ENCODE measurements around the gene SMOC2. TPM values are rescaled to one million over a fixed set of nuclear protein-coding genes. Genes with fewer than 3 reads are reported as not detected.

Gene SMOC2
- total RNA-seq, 1 donor from 2014 or later, result 102 TPM

DNA sequence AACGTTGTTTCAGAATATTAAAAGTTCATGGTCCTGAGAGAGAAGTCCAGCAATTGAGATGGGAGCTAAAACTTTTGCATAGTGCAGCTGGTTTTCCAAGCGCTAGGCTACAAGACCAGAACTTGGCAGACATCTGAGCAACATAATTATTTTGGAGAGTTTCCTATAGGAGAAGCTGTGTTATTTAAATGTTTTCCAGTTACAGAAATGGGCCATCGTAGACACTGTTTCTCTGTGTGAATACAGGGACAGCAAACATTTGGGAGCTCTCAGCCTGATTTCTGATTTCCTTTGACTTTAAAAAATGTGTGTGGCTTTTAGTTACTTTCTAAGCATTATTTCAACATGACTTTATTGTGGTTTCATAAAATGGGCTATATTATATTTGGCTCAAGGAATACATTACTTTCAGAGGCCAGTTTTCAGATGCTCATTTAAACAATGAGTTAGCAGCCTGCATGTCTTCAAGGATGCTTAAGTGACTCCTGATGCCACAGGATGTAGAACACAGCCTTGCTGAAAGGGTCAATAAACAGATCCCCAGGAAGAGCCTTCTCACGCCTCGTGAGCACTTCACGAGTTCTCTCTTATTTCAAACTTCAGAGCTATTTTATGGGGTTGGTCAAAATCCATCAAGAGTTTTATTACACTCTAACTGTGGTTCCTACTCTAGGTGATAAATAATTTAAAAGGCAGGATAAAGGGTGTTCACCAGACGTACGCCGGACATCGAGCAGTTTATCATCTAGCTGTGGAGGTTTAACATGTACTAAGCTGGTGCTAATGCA lies 193.8 kb downstream of the SMOC2 start:
- Histone ChIP-seq H3K9me3 (no peaks in the 10 kb centered on the region), H3K4me1 (peaks cover 0 to 8% of the 10 kb centered on the region in 2 donors), H3K27me3 (no peaks in the 10 kb centered on the region), H3K4me3 (no peak overlapping the region), H3K27ac (no peak overlapping the region), H3K36me3 (peaks cover 0 to 4% of the 10 kb centered on the region in 2 donors)
- no peak for DNase-seq (ENCODE audit: low spot score in 2 of 2)
- intact Hi-C loops (cut with DNase I), result no loop called here
- TF ChIP-seq, protein P1, sequence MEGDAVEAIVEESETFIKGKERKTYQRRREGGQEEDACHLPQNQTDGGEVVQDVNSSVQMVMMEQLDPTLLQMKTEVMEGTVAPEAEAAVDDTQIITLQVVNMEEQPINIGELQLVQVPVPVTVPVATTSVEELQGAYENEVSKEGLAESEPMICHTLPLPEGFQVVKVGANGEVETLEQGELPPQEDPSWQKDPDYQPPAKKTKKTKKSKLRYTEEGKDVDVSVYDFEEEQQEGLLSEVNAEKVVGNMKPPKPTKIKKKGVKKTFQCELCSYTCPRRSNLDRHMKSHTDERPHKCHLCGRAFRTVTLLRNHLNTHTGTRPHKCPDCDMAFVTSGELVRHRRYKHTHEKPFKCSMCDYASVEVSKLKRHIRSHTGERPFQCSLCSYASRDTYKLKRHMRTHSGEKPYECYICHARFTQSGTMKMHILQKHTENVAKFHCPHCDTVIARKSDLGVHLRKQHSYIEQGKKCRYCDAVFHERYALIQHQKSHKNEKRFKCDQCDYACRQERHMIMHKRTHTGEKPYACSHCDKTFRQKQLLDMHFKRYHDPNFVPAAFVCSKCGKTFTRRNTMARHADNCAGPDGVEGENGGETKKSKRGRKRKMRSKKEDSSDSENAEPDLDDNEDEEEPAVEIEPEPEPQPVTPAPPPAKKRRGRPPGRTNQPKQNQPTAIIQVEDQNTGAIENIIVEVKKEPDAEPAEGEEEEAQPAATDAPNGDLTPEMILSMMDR (IDR thresholded peaks at IDR 0.05), result no peak

DNA sequence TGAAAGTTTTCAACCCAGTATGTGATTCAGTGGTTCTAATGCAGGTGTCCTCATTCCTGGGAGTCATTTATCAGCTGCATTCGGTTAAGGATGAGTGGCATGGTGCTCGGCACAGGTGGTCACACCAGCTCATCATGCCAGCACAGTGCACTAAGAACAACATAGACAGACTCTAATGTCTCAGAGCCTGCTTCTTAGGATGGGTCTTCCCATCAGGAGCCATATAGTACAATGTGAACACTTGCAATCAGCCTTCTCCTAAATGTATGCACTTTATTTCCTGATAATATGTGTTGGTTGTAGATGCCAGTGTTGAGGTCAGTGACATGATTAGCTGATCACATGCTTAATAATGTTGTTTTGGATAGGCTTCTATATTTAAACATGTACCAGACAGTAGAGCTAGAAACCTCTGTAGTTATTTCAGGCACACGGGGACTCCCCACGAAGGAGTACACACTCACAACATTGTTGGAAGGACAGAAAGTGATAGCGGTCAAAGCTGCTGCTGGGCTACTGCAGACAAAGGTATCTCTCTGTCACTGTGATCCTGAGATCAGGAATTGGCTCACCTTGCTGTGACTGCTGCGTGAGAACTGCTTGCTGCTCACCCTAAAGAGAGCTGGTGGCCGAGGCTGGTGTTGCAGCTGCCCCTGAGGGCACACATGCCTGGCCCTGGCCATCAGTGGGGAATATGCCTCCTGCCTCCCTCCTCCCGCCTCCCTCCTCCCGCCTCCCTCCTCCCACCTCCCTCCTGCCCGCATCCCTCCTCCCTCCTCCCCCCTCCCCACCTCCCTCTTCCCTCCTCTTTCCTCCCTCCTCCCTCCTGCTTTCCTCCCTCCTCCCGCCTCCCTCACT lies 195.4 kb downstream of the SMOC2 start:
- TF ChIP-seq, protein P1 (IDR thresholded peaks at IDR 0.05), result no peak
- no peaks in the 10 kb centered on the region for H3K9me3 ChIP-seq
- H3K27ac ChIP-seq, result no peak overlapping the region
- H3K36me3 ChIP-seq, result peaks cover 0 to 4% of the 10 kb centered on the region in 2 donors
- intact Hi-C loops (cut with DNase I), result no loop called here
- peaks cover 0 to 18% of the 10 kb centered on the region in 2 donors for H3K4me1 ChIP-seq
- DNase-seq (ENCODE audit: low spot score in 2 of 2), result no peak
- H3K27me3 ChIP-seq, result no peaks in the 10 kb centered on the region
- H3K4me3 ChIP-seq, result no peak overlapping the region

- TF ChIP-seq, protein P1 (IDR thresholded peaks at IDR 0.05), result no peak
- H3K9me3 ChIP-seq, result no peaks in the 10 kb centered on the region
- H3K27ac ChIP-seq, result no peak overlapping the region
- H3K4me3 ChIP-seq, result no peak overlapping the region
- no peaks in the 10 kb centered on the region for H3K27me3 ChIP-seq
- intact Hi-C loops (cut with DNase I), result no loop called here
- DNase-seq (ENCODE audit: low spot score in 2 of 2), result no peak
- peaks cover 0 to 19% of the 10 kb centered on the region in 2 donors for H3K4me1 ChIP-seq
- no peaks in the 10 kb centered on the region for H3K36me3 ChIP-seq
Observed at GRCh38 chr6:168637834-168638233, 196.8 kb downstream of the SMOC2 start.

- H3K9me3 ChIP-seq, result no peaks in the 10 kb centered on the region
- peaks cover 0 to 3% of the 10 kb centered on the region in 2 donors for H3K36me3 ChIP-seq
- no peaks in the 10 kb centered on the region for H3K27me3 ChIP-seq
- H3K4me3 ChIP-seq, result peak overlapping the region in 1 of 2 donors; percentile 43
- H3K27ac ChIP-seq, result peak overlapping the region in 1 of 2 donors; percentile 13
- TF ChIP-seq, protein P1 (IDR thresholded peaks at IDR 0.05), result no peak
- peaks cover 0 to 19% of the 10 kb centered on the region in 2 donors for H3K4me1 ChIP-seq
- no peak for DNase-seq (ENCODE audit: low spot score in 2 of 2)
- intact Hi-C loops (cut with DNase I), result no loop called here
Observed at GRCh38 chr6:168638468-168639271, 197.7 kb downstream of the SMOC2 start.

- no peaks in the 10 kb centered on the region for H3K9me3 ChIP-seq
- TF ChIP-seq, protein P1 (IDR thresholded peaks at IDR 0.05), result no peak
- peaks cover 0 to 3% of the 10 kb centered on the region in 2 donors for H3K36me3 ChIP-seq
- H3K4me1 ChIP-seq, result peaks cover 0 to 19% of the 10 kb centered on the region in 2 donors
- no peak overlapping the region for H3K27ac ChIP-seq
- intact Hi-C loops (cut with DNase I), result no loop called here
- no peak for DNase-seq (ENCODE audit: low spot score in 2 of 2)
- no peak overlapping the region for H3K4me3 ChIP-seq
- no peaks in the 10 kb centered on the region for H3K27me3 ChIP-seq
Observed at GRCh38 chr6:168640181-168640580, 199.2 kb downstream of the SMOC2 start.

Measured in ascending aorta (tissue), 2 donors.